HK-2 (cell line): ENCODE results near the gene ASCL2.

Source experiments
- DNase-seq: peaks from one replicate; pipeline ENCODE4 v3.0.0-alpha.2; 2018; ENCODE audit not compliant: unreplicated experiment

ASCL2 gene

DNA sequence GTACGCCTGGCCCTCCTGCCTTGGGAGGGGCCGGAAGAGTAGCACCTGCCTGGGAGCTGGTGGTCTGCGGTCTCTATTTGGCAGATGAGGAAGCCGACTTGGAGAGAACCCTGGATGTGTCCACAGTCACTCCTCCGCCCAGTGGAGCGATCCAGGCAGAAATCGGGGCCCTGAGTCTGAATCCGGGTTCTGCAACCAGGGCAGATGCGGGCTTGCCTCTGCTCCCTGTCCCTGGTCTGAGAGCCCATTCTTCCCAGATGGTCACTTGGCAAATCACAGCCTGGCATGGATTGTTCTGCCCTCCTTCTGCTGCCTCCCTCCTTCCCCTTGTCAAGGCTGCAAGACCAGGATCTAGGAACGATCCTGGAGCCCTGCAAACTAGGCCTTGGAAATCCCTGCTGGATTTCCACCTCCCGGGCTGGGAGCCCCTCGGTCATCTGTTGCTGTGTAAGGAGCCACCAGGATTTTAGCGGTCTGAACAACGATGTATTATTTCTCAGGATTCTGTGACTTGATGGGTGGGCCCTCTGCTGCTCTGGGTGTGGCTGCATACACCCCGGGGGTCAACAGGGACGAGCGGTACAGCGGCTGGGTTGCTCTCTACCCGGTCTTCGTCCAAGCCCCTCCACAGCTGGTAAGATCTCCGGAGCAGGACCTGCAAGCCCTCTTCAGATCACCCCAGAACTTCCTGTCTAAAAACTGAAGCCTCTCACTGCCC, 2.0 kb upstream of the ASCL2 start:
- no peak for DNase-seq

DNA sequence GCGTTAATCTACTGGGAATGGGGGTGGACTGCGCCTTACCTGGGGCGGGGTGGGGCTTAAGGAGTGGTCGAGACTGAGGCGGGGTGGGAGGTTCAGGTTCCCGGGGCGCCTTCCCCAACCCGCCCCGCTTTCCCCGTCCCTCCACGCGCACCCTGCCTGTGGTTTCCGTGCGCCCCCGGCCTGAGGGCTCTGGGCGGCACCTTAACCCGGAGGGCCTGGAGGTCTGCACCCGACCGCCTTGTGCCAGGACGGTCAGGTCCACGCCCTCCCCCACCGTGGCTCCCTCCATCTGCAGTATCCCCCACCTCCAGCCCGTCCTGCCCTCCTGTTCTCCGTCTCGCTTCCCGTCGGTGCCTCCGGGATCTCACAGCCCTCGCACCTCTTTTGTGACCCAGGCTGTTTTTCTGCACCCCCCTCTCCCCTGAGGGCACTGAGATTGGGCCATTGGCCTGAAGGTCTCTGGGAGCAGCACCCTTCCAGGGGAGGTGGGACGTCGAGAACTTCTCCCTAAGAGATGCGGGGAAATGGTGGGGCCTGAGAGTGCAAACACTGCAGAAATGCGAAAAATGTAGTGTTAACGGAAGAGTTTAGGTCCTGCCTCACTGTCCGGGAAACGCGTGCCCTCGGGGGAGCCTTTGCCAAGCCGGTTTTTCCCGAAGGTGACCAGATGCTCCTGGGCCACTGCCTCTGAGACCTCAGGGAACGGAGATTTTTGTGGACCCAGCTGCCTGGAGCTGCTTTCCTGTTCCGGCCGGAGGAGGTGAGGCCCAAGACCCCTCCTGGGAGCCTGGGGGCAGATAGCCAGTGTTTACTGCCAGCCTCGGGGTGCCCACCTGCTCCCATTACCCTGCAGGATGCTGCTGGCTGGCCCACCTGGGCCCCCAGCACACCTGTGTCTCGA, 1.2 kb upstream of the ASCL2 start:
- no peak for DNase-seq

DNA sequence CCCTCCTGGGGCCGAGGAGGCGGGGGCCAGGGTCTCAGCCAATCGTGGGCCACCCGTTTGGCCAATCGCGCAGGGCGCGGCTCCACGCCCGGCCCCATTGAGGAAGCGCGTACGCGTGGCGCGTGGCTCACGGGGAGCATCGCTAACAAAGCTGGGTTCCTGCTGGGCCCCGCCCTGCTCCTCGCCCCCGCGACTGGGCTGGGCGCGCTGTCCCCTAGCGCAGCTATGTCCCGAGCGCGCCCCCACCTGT, 614 bp upstream of the ASCL2 start:
- no peak for DNase-seq

DNA sequence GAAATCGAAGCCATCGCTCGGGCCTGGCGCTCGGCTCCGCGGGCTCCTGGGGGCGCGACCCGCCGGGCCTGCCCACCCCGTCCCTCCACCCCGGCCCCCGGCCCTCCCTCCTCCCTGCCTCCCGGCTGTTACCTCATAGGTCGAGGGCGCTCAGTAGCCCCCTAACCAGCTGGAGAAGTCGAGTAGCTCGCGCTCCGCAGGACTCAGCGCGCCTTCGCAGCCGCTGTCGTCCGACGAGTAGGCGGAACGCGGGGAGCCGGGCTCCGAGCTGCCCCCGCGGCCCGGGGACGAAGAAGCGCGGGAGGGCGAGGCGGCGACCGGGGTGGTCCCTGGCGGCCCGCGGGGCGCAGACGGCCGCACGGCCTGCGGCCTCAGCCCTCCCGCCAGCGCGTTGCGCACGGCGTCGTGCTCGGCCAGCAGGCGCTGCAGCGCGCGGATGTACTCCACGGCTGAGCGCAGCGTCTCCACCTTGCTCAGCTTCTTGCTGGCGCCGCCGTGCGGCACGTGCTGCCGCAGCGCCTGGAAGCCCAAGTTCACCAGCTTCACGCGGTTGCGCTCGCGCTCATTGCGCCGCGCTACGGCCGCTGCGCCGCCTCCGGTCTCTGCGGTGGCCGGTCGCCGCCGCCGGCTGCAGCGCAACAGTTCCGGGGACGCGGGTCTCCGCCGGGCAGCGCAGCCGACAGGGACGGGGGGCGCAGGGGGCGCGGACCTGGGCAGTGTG, 627 bp downstream of the ASCL2 start:
- no peak for DNase-seq

DNA sequence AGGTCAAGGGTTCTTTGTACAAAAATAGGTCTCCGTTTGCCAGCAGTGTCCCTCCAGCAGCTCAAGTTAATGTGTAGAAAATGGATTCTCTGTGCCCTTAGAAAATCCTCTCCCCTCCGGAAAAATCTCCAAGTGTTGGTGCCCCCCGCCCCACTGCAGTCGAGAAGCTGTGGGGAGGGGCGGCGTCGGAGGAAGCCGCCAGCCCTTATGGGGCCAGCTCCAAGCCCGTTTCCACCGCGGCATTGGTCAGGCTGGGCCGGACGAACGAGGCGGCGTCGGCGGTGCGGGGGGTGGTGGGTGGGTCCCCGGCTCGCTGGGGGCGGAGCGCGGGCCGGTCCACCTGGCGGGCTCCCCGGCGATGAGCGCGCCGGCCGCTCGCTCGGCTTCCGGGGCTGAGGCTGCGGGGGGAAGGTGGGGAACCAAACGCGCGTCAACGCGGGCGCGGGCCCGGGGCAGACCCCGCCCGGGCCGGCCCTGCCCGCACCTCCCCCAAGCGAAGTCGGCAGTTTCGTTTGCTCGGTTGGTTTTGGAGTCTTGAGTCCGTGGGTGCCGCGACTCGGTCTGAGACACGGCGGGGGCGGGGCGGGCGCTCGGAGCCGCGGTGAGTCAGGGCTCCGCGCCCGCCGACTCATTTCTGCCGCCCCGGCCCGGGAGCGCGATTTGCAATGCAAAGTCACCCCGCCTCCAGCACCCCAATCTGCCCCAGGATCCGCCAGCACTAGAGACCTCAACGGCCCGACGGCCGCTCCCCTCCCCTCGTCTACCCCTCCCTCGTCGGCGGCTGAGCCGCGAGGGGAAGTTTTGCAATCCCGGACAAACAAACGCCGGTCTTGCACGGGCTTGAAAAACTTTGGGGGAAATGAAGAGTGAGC, 1.4 kb downstream of the ASCL2 start:
- no peak for DNase-seq

DNA sequence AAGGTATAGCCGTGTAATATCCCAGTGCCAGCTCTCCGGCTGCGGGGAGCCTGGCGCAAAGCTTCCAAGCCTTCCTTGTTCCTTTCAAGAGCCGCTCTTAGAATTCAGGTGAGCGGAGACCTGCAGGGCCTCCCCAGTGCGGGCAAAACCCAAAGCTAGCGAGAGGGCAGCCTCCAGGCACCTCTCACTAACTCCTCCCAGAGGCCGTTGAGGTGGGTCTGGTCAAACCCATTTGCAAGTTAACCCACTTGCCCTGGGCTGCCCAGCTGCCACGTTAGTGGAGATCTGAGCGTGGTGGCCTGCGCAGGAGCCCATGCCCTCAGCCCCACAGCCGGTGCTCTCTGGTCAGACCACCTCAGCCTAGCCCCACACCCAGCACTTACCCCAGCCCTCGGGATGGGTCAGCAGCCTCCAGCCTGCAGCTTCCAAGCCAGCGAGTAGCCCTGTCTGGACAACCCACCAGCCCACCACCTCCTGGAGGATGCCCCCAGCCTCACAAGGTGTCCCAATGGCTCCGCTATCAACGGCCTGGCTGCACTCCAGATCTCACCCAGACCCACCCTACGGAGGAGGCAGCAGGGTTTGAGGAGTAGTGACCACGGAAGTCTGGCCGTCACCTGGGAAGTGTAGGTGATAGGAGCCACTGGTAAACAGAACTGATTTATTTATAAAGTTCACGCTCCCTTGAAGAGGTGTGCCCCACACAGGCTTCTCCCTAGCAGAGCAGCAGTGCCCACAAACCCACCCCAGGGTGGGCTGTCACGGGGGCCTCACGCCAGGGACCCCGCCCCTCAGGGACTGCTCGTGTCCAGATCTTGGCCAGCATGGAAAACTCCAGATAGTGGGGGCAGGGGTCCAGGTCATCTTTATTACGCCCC, 2.3 kb downstream of the ASCL2 start:
- DNase-seq = no peak

DNA sequence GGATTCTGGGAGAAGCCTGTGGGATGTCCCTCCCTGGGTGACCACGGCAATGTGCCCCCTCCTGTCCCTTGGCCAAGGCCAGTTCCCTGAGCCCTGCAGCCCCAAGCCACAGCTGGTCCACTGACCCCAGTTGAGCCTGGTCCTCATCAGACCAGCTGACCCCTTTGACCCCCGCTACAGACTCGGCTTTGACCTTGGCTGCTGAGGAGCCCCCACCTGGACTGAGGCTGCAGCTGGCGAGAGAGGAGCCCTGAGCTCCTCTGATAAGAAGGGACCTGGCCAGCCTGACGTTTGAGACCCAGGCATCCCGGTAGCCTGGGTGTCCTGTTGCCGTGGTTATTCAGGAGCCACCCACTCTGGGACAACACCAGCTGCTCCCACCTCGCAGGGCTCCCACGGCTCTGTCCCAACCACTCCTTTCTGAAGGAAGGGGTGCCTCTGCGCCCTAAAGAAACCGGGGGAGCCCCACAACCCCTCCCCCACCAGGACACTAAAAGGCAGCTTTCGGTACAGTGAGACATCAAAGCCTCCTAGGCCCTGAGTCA, 3.0 kb downstream of the ASCL2 start:
- no peak for DNase-seq

DNA sequence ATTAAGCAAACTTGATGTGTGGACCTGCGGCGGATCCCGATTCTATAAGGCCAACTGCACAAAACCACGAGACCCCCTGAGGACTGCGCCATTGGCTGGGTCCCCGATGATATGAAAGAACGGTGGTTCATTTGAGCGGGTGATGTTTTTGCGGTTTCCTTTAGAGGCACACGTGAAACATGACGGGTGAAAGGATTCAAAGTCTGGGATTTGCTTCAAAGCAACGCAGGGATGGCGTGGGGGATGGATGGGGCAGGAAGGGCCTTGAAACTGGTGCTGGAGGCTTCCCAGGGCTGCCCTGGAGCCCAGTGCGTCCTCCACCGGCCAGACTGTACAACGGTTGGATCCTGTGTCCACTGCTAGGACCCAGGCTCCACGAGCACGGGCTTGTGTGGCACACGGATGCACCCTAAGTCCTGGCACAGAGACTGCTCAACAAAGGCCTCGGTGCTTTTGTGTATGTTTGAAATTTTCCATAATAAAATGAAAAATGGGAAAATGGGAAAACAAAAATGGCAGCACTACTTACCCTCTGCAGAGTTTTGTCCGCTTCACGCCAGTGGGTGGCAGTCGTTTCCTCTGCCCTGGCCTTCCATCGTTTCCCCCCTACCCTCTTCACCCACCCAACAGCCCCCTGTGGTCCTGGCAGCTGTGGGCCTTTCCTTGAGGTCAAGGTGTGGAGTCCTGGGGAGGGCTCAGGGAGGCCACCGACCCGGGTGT, 3.6 kb downstream of the ASCL2 start:
- no peak for DNase-seq

DNA sequence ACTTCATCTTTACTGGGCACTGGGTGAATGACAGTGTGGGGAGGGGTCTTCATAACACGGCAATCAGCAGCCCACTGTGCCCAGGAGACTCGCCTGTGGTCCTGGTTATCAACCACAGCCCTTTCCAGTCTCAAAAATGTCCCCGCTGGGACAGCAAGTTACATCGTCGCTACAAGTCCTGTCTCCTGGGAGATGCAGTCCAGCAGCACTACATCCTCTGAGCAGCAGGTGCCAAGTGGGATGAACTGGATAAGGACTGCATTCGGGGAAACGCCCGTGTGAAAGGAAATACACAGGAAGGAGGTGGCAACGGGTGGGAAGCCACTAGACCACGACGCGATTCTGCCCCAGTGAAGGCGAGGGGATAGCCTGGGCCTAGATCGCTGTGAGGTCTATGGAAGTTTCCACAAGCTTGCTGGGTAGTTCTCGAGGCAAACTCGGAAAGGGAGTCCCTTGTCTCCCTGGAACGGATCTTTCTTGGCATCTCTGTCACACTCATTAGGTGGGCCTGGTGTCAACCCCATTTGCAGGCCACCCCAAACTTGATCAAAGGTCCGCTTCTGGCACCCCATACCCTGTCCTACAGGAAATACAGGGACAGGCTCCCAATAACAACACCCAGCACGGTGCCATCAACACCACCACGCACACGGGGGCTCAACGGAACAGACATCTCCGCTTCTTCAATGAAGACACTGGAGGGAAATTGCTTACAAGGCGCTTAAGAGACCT, 4.4 kb downstream of the ASCL2 start:
- DNase-seq = no peak

DNA sequence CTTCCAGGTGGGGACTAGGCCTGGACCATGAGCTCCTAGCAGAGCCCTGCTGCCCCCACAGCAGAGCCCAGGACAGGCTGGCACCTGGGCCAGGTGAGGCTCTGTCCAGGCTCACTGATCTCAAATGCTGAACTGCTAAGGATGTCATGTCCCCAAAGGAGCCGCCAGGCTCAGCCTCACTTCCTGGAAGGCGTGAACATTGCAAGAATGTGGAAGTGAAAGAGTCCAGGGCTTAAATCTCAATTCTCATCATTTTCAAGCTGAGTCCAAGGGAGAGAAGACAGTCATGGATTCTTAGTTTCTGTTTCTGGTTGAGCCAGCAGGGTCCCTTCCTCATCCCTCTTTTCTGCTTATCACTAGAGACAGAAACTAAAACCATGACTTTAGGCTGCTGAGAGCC, 5.0 kb downstream of the ASCL2 start:
- no peak for DNase-seq

DNA sequence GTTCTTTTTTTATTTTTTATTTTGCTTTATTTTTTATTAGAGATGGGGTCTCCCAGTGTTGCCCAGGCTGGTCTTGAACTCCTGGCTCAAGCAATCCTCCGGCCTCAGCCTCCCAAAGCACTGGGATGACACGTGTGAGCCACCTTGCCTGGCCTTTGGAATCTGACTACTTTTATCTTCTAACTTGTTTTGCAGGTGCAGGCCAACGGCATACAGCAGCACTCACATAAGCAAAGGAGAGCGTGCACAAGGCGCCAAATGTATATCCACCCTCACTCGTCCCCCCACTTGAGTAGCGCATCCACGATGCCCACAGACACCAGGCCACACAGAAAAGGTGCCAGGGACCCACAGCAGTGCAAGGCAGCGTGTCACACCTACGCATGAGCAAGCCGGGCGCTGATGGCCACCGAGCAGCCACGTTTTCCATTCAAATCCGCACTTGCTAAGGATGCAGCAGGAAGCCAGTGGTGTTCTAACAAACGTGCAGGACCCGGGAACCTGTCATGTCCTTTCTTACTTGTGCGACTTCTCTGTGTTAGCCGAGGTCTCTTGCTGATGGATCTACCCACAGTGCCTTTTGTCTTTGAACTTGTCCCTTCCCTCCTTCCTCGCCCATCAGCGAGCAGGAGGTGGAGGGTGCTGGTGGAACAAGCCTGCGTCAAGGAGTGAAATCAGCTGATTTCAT, 5.9 kb downstream of the ASCL2 start:
- DNase-seq = no peak

DNA sequence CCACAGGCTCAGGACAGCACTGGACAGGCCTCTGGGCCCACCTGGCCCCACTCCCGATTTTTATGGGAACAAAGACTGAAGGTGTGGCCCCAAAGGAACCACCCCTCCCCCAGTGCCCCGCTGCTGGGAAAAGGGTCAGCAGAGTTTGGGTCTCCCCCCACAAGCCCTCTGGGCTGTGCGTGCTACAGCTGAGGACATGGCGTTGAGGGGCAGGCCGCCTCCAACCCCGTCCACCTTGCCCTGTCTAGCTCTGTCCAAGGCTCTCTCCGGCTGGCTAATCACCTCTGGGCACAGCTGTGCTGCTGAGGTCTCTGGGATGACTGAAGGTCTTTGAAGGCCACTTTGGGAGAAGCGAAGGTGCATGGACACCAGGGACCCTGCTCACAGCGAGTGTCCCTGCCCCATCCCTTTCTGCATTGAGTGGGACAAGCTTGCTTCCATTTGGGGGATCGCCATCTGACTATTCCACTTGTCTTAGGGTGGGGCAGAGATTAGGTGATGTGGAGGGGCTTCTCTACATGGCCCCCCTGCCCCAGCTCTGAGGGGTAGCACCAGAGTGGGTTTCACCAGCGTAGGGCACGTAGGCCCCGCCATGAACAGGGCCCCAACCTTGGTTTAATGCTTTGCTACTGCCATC, 6.5 kb downstream of the ASCL2 start:
- DNase-seq = no peak

DNA sequence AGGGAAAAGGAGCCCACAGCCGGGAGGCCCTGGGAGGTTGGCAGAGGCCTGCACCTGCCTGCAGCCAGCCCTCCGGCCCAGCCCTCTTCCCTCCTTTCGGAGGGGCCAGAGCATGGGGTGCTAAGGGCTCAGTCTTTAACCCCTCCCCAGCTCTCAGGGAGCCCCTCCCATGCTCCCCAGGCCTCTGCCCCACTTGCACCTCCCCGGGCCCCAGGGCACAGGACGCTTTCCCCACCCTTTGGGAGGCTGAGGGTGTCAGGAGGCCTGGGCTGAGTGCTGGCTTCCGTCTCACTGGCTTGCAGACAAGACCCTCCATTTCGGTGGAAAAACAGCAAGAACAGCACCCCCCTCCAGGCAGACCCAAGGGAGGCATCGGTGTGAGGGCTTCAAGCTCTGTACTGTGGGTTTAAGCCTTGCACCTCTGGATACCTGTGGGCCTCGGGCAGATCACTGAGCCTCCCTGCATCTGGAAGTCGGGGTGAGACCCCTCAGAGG, 7.3 kb downstream of the ASCL2 start:
- no peak for DNase-seq

DNA sequence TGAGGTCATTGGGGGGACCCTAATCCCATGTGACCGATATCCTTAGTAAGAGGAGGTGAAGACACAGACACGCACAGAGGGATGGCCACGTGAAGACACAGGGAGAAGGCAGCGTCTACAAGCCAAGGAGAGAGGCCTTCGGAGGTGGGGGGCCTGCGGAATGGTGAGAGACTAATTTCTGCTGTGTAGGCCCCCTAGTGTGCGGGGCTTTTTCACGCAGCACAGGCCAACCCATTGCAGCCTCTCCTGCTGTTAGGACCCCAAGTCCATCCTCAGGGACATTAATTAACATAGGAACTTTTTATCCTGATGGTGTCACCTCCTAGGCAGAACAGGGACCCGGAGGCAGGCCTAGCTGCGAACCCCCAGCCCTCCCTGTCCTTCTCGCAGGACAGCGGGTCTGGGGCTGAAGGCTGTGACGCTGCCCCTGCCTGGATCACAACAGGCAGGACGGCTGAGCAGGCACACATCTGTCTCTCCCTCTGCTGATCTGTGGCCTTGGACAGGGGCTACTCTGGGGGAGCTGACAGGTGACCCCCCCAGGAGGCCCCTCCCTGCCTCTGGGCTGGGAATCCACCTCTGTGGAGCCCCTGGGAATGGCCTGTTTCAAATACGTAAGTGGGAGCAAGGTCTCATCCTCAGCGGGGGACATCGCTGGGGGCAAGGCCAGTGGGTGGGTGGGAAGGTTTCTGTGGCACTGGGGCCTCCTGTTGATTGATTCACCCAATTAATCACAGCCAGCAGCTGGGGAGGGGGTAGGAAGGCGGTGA, 7.9 kb downstream of the ASCL2 start:
- no peak for DNase-seq

DNA sequence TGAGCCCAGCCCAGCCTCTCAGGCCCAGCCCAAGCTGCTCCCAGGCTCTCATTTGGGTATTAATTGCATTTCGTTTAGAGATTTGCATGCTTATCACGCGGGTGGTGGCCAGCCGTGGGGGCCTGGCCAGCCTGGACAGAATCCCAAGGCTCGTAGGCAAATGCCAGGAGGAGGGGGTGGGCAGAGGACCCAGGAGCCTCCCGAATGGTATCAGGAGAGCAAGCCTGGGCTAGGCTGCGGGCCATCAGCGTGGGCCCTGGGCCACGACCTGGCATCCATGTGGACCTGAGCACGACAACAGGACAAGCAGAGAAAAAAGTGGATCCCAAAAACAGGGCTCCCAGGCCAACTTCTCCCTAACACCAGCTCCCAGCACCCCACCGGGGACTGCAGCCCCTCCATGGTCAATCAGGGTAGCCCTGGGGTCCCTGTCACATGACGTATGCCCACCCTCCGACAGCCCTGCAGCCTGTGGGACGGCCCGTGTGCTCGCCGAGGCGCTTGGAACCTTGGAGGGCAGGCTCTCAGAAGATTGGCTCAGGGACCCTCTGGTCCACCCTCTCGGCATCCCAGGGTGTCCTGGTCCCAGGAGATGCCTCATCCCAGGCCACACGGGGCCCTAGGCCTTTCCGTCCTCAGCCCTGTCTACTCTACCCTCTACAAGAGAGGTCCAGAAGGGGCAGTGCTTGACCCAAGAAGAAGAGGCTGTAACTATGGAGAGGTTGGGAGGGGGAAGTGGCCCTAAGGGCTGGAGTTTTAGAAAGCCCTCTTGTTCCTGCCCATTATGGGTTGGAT, 8.8 kb downstream of the ASCL2 start:
- no peak for DNase-seq
